A673 (cell line): ENCODE measurements around the gene ZGLP1.

ENCODE experiments used
- EZH2 ChIP-seq: fragments of 200-600 bp; sonication (generic); IDR thresholded peaks from 2 replicates; pipeline ENCODE4 v1.6.1; 2017; ENCODE audit warnings: borderline replicate concordance, low read depth, mild to moderate bottlenecking, mixed read lengths, antibody characterized with exemption, low read length; ENCODE audit not compliant: poor library complexity, severe bottlenecking
- TF ChIP-seq, protein P1 (sequence below): fragments of 300-800, 200-600 bp; sonication (generic); conservative IDR thresholded peaks from 2 replicates; pipeline ENCODE4 v1.5.1; 2017; ENCODE audit warnings: low read depth, mild to moderate bottlenecking, antibody characterized with exemption, low read length, moderate library complexity, mixed read lengths

GRCh38 chr19:10344780-10345179 is 35.2 kb upstream of the ZGLP1 start:
- TF ChIP-seq, protein P1, sequence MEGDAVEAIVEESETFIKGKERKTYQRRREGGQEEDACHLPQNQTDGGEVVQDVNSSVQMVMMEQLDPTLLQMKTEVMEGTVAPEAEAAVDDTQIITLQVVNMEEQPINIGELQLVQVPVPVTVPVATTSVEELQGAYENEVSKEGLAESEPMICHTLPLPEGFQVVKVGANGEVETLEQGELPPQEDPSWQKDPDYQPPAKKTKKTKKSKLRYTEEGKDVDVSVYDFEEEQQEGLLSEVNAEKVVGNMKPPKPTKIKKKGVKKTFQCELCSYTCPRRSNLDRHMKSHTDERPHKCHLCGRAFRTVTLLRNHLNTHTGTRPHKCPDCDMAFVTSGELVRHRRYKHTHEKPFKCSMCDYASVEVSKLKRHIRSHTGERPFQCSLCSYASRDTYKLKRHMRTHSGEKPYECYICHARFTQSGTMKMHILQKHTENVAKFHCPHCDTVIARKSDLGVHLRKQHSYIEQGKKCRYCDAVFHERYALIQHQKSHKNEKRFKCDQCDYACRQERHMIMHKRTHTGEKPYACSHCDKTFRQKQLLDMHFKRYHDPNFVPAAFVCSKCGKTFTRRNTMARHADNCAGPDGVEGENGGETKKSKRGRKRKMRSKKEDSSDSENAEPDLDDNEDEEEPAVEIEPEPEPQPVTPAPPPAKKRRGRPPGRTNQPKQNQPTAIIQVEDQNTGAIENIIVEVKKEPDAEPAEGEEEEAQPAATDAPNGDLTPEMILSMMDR = no peak
- no peak for TF ChIP-seq EZH2
